LNCaP clone FGC (cell line): ENCODE results near the gene PHLDA2.

Source experiments
- DNase-seq: peaks from one replicate; pipeline ENCODE4 v3.0.0-alpha.2; 2011; ENCODE audit warnings: low read depth
- H3K4me3 ChIP-seq: 2 replicates; pipeline ENCODE4 v1.5.1; 2011; ENCODE audit warnings: mild to moderate bottlenecking, low read depth, low read length, control low read depth
- TF ChIP-seq, protein P1 (sequence below): IDR thresholded peaks from 2 replicates; pipeline ENCODE4 v1.5.1; 2012; ENCODE audit warnings: mild to moderate bottlenecking; ENCODE audit not compliant: control insufficient read depth, insufficient read depth; ENCODE audit errors: extremely low read depth

PHLDA2 gene

DNA sequence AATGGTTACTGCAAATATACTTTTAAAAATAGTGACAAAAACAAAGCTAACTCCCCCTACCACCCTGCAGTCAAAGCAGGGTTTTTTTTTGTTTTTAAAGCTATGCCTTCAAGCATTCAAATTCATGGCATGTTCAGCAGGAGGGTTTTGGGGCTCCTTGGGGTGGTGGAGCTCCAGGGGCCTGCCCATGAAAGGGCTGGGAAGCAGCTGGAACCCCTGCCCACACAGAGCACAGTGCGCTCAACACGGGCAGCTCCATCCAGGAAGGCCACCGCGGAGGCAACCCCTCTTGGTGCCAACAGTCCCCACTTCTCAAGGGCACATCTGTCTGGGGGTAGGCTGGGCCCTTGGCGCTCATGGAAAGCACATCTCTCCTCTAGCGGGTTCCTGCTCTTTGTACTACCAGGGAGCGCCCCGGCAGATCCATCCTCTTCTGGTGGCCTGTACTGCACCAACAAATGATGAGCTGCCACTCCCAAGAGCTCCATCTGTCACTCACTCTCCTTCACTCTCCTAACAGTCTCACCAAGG, 16.6 kb upstream of the PHLDA2 start:
- DNase-seq, result no peak
- TF ChIP-seq, protein P1, sequence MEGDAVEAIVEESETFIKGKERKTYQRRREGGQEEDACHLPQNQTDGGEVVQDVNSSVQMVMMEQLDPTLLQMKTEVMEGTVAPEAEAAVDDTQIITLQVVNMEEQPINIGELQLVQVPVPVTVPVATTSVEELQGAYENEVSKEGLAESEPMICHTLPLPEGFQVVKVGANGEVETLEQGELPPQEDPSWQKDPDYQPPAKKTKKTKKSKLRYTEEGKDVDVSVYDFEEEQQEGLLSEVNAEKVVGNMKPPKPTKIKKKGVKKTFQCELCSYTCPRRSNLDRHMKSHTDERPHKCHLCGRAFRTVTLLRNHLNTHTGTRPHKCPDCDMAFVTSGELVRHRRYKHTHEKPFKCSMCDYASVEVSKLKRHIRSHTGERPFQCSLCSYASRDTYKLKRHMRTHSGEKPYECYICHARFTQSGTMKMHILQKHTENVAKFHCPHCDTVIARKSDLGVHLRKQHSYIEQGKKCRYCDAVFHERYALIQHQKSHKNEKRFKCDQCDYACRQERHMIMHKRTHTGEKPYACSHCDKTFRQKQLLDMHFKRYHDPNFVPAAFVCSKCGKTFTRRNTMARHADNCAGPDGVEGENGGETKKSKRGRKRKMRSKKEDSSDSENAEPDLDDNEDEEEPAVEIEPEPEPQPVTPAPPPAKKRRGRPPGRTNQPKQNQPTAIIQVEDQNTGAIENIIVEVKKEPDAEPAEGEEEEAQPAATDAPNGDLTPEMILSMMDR, result no peak
- no peak overlapping the region for H3K4me3 ChIP-seq

DNA sequence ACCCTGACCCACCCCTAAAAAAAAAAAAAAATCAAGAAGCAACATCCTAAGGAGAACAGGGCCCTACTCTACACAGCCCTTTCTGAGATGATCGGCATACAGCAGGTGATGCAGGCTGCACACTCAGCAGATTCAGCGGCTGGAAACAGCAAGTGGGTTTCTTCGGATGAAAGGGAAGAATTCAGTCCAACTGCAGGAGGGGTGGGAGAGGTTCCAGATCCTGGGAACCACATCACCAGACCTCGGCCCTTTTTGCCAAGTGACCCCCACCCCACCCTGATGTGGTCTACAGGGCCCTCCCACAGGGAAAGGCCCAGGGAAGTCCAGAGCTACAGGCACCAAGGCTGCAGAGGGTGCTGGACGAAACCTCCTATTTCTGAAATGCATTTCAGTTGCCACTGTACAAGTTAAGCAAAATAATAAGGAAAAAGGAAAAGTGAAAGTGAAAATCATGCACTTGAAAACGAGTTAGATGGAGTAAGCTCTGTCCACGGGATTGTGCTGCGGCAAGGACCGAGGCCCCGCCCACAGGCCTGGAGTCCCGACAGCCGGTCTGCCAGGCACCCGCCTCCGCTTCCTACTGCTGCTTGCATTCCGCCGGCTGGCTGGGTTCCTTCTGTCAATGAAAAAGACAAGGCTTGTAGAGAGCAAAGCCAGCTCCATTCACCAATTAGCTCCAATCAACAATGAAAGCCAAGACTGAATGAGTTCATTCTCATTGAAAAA, 16.0 kb upstream of the PHLDA2 start:
- no peak overlapping the region for H3K4me3 ChIP-seq
- no peak for DNase-seq
- TF ChIP-seq, protein P1, result no peak

DNA sequence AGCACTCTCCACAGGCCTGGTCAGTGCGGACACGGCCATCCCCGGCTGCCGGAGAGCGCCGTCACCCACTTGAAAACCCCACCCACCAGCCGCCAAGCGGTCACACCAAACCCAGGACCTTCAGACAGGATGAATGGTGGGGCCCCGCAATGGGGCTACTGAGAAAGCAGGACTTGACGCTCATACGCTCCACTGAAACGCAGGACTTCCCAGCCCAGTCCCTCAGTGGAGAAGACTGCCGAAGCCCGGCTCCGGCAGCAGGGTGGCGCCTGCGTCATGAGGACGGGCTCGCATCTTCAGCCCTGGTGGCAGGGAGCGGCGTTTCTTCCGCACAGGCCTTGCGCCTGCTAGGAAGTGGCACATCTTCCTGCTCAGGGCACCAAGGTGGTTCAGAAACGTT, 15.3 kb upstream of the PHLDA2 start:
- TF ChIP-seq, protein P1, result no peak
- no peak for DNase-seq

DNA sequence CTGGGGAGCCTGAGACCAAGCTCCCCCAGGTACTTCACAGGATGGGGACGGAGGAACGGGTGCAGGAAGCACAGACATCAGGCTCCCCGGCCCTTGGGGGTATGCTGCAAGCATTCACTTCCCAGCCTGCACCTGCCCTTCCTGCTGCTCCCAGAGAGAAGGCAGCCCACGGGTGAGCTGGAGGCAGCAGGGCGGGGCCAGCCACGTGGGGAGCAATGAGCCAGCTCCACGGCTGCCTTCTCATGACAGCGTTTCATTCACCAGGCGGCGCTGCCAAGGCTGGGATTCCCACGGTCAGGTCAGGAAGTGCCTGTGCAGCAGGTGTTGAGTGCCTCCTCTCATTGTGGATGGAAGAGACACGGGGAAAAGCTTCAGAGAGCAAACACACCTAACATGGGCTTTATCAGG, 14.5 kb upstream of the PHLDA2 start:
- no peak overlapping the region for H3K4me3 ChIP-seq
- TF ChIP-seq, protein P1, result no peak
- DNase-seq, result no peak

More for the DNA sequence above, 15.3 kb upstream of the PHLDA2 start:
- no peak overlapping the region for H3K4me3 ChIP-seq

DNA sequence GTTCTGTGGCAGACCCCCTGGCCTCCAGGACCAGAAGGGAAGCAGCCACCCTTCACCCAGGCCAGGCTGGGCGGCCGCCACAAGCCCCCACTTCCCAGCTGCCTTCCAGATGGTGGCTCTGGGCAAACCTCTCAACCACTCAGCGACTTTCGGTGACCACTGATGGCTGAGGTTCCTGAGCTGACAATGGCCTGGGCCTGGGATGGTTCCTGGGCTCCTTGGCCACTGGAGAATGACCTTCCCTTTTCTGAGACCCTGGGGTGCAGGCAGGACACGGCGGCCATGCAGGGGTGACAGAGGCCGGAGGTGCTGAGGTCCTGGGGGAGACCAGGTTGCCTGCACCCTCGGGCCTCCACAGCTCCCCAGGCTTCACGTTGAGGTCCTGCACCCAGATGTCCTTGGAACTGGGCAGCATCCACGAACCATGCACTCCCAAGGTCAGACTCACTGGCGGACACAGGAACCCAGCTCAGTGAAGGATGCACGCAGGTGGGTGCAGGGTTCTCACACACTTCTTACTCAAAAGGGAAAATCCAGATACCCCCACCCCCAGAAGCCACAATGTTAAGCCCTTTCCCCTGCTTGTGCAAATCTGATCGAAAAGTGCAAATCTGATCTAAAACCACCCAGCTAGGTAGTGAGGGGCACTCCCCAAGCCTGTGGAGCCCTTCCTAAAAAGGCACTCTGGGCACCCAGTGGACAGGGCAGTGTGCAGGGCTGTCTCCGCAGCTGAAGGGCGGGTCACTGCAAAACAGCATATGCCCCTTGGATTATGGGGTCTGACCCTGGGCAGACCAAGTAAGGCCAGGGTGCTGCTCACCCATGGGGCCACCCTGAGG, 13.9 kb upstream of the PHLDA2 start:
- H3K4me3 ChIP-seq, result no peak overlapping the region
- no peak for DNase-seq
- TF ChIP-seq, protein P1, result no peak

DNA sequence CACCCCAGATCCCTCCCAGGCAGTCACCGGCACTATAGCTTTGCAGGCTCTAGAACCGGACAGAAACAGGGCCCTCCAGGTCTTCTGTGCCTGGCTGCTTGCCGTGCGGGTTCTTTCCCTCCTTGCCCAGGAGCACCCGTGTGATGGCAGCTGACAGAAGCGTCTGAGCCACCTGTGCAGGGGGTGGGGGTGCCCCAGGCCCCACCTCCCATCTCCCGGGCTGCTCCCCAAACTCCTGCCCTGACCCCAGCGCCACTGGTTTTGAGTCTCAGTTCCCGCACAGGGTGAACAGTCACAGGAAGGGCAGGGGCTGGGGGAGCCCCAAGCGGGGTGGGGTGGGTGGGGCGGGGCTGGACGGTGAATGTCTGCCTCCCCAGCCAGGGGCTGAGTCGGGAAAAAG, 13.2 kb upstream of the PHLDA2 start:
- TF ChIP-seq, protein P1, result no peak
- H3K4me3 ChIP-seq, result no peak overlapping the region
- DNase-seq, result no peak
